Ovary (tissue), 9 donors: ENCODE data around the gene FAM184A. TPM values are rescaled to one million over a fixed set of nuclear protein-coding genes. Genes with fewer than 3 reads are reported as not detected.
"Not testable (repeated sequence)": the region's sequence is repeated elsewhere in the genome, so short reads cannot be mapped to it uniquely, and the experiment has no call there.

Experiments used
- DNase-seq, 5 donors: peaks; one replicate each; pipeline ENCODE4 v3.0.0-alpha.2; 2019 to 2020
- H3K27ac ChIP-seq, 2 donors: fragments of 200-600 bp; one replicate each; pipeline versions ENCODE4 v1.5.1 to v1.8.0; 2019 to 2022
- H3K27me3 ChIP-seq: fragments of 200-600 bp; one replicate; pipeline ENCODE4 v1.8.0; 2022
- H3K36me3 ChIP-seq: fragments of 200-600 bp; sonication (generic); one replicate; pipeline ENCODE4 v1.5.1; 2019
- H3K4me1 ChIP-seq: one replicate; pipeline ENCODE4 v1.8.1; 2013; ENCODE audit warnings: mild to moderate bottlenecking, moderate library complexity; ENCODE audit not compliant: insufficient read depth
- H3K4me3 ChIP-seq: fragments of 200-600 bp; sonication (generic); one replicate; pipeline ENCODE4 v1.5.1; 2017
- H3K9me3 ChIP-seq, 2 donors: fragments of 200-600 bp in 1 of 2; sonication (generic) in 1 of 2; one replicate each; pipeline versions ENCODE4 v1.5.1 to v1.8.1; 2013 to 2019; ENCODE audit warnings: mild to moderate bottlenecking in 1 of 2, moderate library complexity in 1 of 2
- CTCF ChIP-seq, 3 donors: fragments of 450-650 bp in 2 of 3; fragments of 200-600 bp in 1 of 3; IDR thresholded peaks; one replicate each; pipeline versions ENCODE4 v1.5.1 to v1.8.0; 2016 to 2022; ENCODE audit warnings: antibody characterized with exemption in 3 of 3, mild to moderate bottlenecking in 1 of 3
- EP300 ChIP-seq: sonication (generic); formaldehyde crosslinking; IDR thresholded peaks from one replicate; pipeline ENCODE4 v1.6.1; 2017; ENCODE audit warnings: antibody characterized with exemption
- POLR2A ChIP-seq: fragments of 450-650 bp; IDR thresholded peaks from one replicate; pipeline ENCODE4 v1.6.1; 2017; ENCODE audit warnings: antibody characterized with exemption, mild to moderate bottlenecking, moderate library complexity
- WGBS, 3 donors: extraction: QIAGEN DNeasy Blood & Tissue Kit in 1 of 3; methylation state at CpG; one replicate each; pipeline versions ENCODE4 v1.1.5 to v1.1.7; 2013 to 2017; 5-methylcytosine and 5-hydroxymethylcytosine counted together
- intact Hi-C, 4 donors: fragments of 100-400 bp; cut with DNase I; formaldehyde crosslinking; loops; one replicate each; pipeline versions ENCODE4 v1.11.0 to v1.15.1; 2022 to 2023
- polyA plus RNA-seq, 2 donors: library from polyadenylated mRNA; stranded (reverse); fragments of 200-250 nt in 1 of 2; fragments of 350-450 nt in 1 of 2; fragmentation: Illumina TruSeq in 1 of 2; extraction: RNeasy Lipid Tissue Mini Kit (QIAGEN cat#74804) in 1 of 2; gene quantifications; one replicate each; pipeline ENCODE4 v1.2.3, GENCODE V29; 2013 to 2014
- total RNA-seq, 7 donors: library from RNA; depleted of rRNA in 2 of 7; stranded (reverse); fragments of >200 nt in 2 of 7; fragmentation: NEBNext Ultra II Directional in 3 of 7; extraction: Animal tissue kit (Norgen Biotek cat#: 25700) in 3 of 7; gene quantifications; one replicate each; pipeline versions ENCODE4 v1.1.0 to v1.2.4, GENCODE V29; 2016 to 2023
- donor health status: DM: no; HTN: no; CAD: no; lungs with moderate emphysema.
- donor health status: DM: no; HTN: no; CAD: no.
- donor health status: Bipolar disorder and iron deficiency.
- donor health status: DM: yes; HTN: yes; CAD: no.
- donor health status: DM: no; HTN: no; CAD: no.
- donor health status: DM: yes; HTN: yes; CAD: no.

FAM184A gene
- total and polyA plus RNA-seq, 9 donors: 2.8 to 10.8 (median 6.5) TPM

- no peaks in the 10 kb centered on the region for H3K4me1 ChIP-seq
- WGBS, 3 donors: 90 to 94% (median 91%) methylated on average over 2 of the region's 2 CpGs
- H3K36me3 ChIP-seq: no peaks in the 10 kb centered on the region
- no peaks in the 10 kb centered on the region for H3K27me3 ChIP-seq
- no peak for TF ChIP-seq EP300
- TF ChIP-seq POLR2A: no peak
- no peak for TF ChIP-seq CTCF (IDR thresholded peaks at IDR 0.05)
- no peak for DNase-seq
- intact Hi-C loops: no loop called here
- H3K9me3 ChIP-seq: no peaks in the 10 kb centered on the region
- no peak overlapping the region for H3K27ac ChIP-seq
- H3K4me3 ChIP-seq: no peak overlapping the region
Measured at GRCh38 chr6:119102901-119103300, 24.4 kb upstream of the FAM184A start.

DNA sequence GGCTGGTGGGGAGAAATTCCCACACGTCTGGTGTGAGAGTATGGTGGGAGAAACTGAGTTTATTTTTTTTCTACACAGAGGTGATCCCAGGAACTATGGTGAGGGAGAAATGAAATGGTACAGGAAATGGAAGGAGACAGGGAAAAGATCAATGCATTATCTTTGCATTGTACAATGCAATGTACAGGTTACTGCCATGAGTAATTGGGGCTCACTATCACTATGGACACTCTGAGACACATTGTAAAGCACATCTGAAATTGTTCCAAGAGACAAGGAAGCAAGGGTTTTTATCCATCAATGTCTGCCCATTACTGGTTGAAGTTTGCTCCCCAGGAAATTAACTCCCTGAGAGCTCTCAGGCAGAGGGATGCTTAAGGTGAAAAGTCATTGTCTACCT is 21.7 kb upstream of the FAM184A start:
- H3K9me3 ChIP-seq: no peaks in the 10 kb centered on the region
- no peak overlapping the region for H3K27ac ChIP-seq
- intact Hi-C loops: no loop called here
- 91 to 96% (median 96%) methylated on average over 1 of the region's 1 CpG for WGBS, 3 donors
- no peak for DNase-seq
- no peaks in the 10 kb centered on the region for H3K36me3 ChIP-seq
- no peak for TF ChIP-seq CTCF (IDR thresholded peaks at IDR 0.05)
- no peak for TF ChIP-seq EP300
- TF ChIP-seq POLR2A: no peak
- no peaks in the 10 kb centered on the region for H3K27me3 ChIP-seq
- no peaks in the 10 kb centered on the region for H3K4me1 ChIP-seq
- no peak overlapping the region for H3K4me3 ChIP-seq

DNA sequence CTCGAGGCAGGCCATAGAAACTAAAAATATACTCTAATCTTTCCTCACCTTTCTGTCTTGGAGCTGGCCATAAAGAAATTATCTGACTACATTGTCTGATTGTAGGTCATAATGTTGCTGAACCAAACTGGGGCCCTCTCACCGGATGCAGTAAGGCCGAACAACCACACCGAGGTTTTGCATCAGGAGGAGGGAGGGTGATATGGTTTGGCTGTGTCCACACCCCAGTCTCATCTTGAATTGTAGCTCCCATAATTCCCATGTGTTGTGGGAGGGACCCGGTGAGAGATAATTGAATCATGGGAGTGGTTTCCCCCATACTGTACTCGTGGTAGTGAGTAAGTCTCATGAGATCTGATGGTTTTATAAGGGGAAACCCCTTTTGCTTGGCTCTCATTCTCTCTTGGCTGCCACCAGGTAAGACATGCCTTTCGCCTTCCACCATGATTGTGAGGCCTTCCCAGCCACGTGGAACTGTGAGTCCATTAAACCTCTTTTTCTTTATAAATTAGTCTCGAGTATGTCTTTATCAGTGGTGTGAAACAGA is 19.4 kb upstream of the FAM184A start:
- WGBS, 3 donors: 87 to 88% (median 87%) methylated on average over 9 of the region's 9 CpGs

GRCh38 chr6:119096721-119097565 is 18.5 kb upstream of the FAM184A start:
- no peak overlapping the region for H3K4me3 ChIP-seq
- intact Hi-C loops: no loop called here
- WGBS, 3 donors: 13 to 19% (median 16%) methylated on average over 6 of the region's 6 CpGs
- H3K9me3 ChIP-seq: no peaks in the 10 kb centered on the region
- no peaks in the 10 kb centered on the region for H3K4me1 ChIP-seq
- peak; percentile 86 to 91 (median 90) for DNase-seq
- H3K27ac ChIP-seq: peak overlapping the region in 1 of 2 donors; percentile 69
- H3K36me3 ChIP-seq: no peaks in the 10 kb centered on the region
- no peaks in the 10 kb centered on the region for H3K27me3 ChIP-seq
- no peak for TF ChIP-seq EP300
- TF ChIP-seq POLR2A: no peak
- TF ChIP-seq CTCF (IDR thresholded peaks at IDR 0.05): no peak

More for the DNA sequence above, 19.4 kb upstream of the FAM184A start:
- H3K4me3 ChIP-seq, H3K4me1 ChIP-seq, intact Hi-C loops, DNase-seq, H3K27me3 ChIP-seq, H3K9me3 ChIP-seq, H3K36me3 ChIP-seq: not testable (repeated sequence)
- peak overlapping the region in 1 of 2 donors; percentile 69 for H3K27ac ChIP-seq

GRCh38 chr6:119090256-119090655 is 11.8 kb upstream of the FAM184A start:
- no peak for TF ChIP-seq EP300
- 42 to 45% (median 43%) methylated on average over 2 of the region's 2 CpGs for WGBS, 3 donors
- H3K4me1 ChIP-seq: no peaks in the 10 kb centered on the region
- H3K4me3 ChIP-seq: no peak overlapping the region
- no peaks in the 10 kb centered on the region for H3K9me3 ChIP-seq
- no peaks in the 10 kb centered on the region for H3K36me3 ChIP-seq
- no peak for DNase-seq
- H3K27ac ChIP-seq: no peak overlapping the region
- H3K27me3 ChIP-seq: no peaks in the 10 kb centered on the region
- intact Hi-C loops: no loop called here
